HepG2 (cell line): Measurements from ENCODE around the gene TULP3. TPM values are rescaled to one million over a fixed set of nuclear protein-coding genes. Genes with fewer than 3 reads are reported as not detected.
A peak's percentile ranks its signal among the peaks of the same experiment; 100 is the strongest.

Source experiments
- ADNP ChIP-seq: sonication (generic); formaldehyde crosslinking; IDR thresholded peaks from 2 replicates; pipeline ENCODE4 v1.4.0; 2020; ENCODE audit warnings: missing genetic modification reagents
- ARID5B ChIP-seq: IDR thresholded peaks from 2 replicates; pipeline ENCODE4 v1.4.0; 2020; ENCODE audit warnings: mild to moderate bottlenecking, missing genetic modification reagents
- ATAD3A ChIP-seq: sonication (generic); formaldehyde crosslinking; IDR thresholded peaks from 2 replicates; pipeline ENCODE4 v1.4.0; 2020; ENCODE audit warnings: missing genetic modification reagents
- EED ChIP-seq: sonication (generic); formaldehyde crosslinking; IDR thresholded peaks from 2 replicates; pipeline ENCODE4 v1.5.0; 2020; ENCODE audit warnings: mild to moderate bottlenecking, missing genetic modification reagents
- ERF ChIP-seq: IDR thresholded peaks from 2 replicates; pipeline ENCODE4 v1.6.1; 2018; ENCODE audit warnings: missing biosample characterization, missing genetic modification reagents
- HES4 ChIP-seq: sonication (generic); formaldehyde crosslinking; IDR thresholded peaks from 2 replicates; pipeline ENCODE4 v1.9.0; 2021; ENCODE audit warnings: mild to moderate bottlenecking, missing genetic modification reagents, borderline replicate concordance
- IRF1 ChIP-seq: sonication (generic); formaldehyde crosslinking; IDR thresholded peaks from 2 replicates; pipeline ENCODE4 v1.4.0; 2020; ENCODE audit warnings: low read depth, mild to moderate bottlenecking, missing genetic modification reagents
- JDP2 ChIP-seq: sonication (generic); formaldehyde crosslinking; IDR thresholded peaks from 2 replicates; pipeline ENCODE4 v1.8.1; 2022; ENCODE audit warnings: missing genetic modification reagents, borderline replicate concordance
- JUND ChIP-seq: sonication (generic); formaldehyde crosslinking; IDR thresholded peaks from 2 replicates; pipeline ENCODE4 v1.8.0; 2022; ENCODE audit warnings: mild to moderate bottlenecking, missing genetic modification reagents
- KDM3A ChIP-seq: IDR thresholded peaks from 2 replicates; pipeline ENCODE4 v1.6.1; 2018; ENCODE audit warnings: low read depth, missing compliant biosample characterization
- KLF15 ChIP-seq: sonication (generic); formaldehyde crosslinking; IDR thresholded peaks from 2 replicates; pipeline ENCODE4 v1.8.1; 2023; ENCODE audit warnings: borderline replicate concordance, mild to moderate bottlenecking, inconsistent platforms, missing genetic modification reagents, mixed read lengths
- MAFK ChIP-seq, 2 experiments: IDR thresholded peaks in 1 of 2; conservative IDR thresholded peaks in 1 of 2; 2 replicates each; pipeline ENCODE4 v1.6.1; 2011; ENCODE audit warnings: improper control_type of control experiment in 2 of 2, low read length in 2 of 2
- POGZ ChIP-seq: sonication (generic); formaldehyde crosslinking; IDR thresholded peaks from 2 replicates; pipeline ENCODE4 v1.4.0; 2020; ENCODE audit warnings: mild to moderate bottlenecking, missing genetic modification reagents
- RBM22 ChIP-seq: fragments of 200-400 bp; formaldehyde crosslinking; optimal IDR thresholded peaks from 2 replicates; pipeline ENCODE3; 2017; ENCODE audit warnings: mild to moderate bottlenecking, low read length, moderate library complexity
- SIN3A ChIP-seq: IDR thresholded peaks from 2 replicates; pipeline ENCODE4 v1.6.1; 2011; ENCODE audit warnings: low read depth, mild to moderate bottlenecking, control low read depth, low read length, borderline replicate concordance
- SOX5 ChIP-seq: IDR thresholded peaks from 2 replicates; pipeline ENCODE4 v1.6.1; 2016; ENCODE audit warnings: borderline replicate concordance
- TFDP2 ChIP-seq: sonication (generic); formaldehyde crosslinking; IDR thresholded peaks from 2 replicates; pipeline ENCODE4 v1.4.0; 2020; ENCODE audit warnings: missing genetic modification reagents
- ZBTB3 ChIP-seq: sonication (generic); formaldehyde crosslinking; IDR thresholded peaks from 2 replicates; pipeline ENCODE4 v1.4.0; 2020; ENCODE audit warnings: low read depth, mild to moderate bottlenecking, moderate library complexity, missing genetic modification reagents, borderline replicate concordance
- ZKSCAN5 ChIP-seq: sonication (generic); formaldehyde crosslinking; IDR thresholded peaks from 2 replicates; pipeline ENCODE4 v1.5.1; 2020; ENCODE audit warnings: mild to moderate bottlenecking, missing genetic modification reagents
- ZNF282 ChIP-seq: fragments of 450-650 bp; IDR thresholded peaks from 2 replicates; pipeline ENCODE4 v1.6.1; 2018; ENCODE audit not compliant: partially characterized antibody
- ZNF329 ChIP-seq: sonication (generic); formaldehyde crosslinking; IDR thresholded peaks from 2 replicates; pipeline ENCODE4 v1.9.0; 2021; ENCODE audit warnings: low read depth, mild to moderate bottlenecking, missing genetic modification reagents
- ZNF343 ChIP-seq: sonication (generic); formaldehyde crosslinking; IDR thresholded peaks from 2 replicates; pipeline ENCODE4 v1.4.0; 2020; ENCODE audit warnings: mild to moderate bottlenecking, missing genetic modification reagents
- ZSCAN21 ChIP-seq: sonication (generic); formaldehyde crosslinking; IDR thresholded peaks from 2 replicates; pipeline ENCODE4 v1.8.0; 2022; ENCODE audit warnings: mild to moderate bottlenecking, missing genetic modification reagents, moderate library complexity, borderline replicate concordance
- polyA plus RNA-seq, 8 experiments: library from polyadenylated mRNA; depleted of rRNA in 3 of 8; stranded (reverse) in 7 of 8; unstranded in 1 of 8; fragments of >200 nt; fragmentation: Illumina TruSeq in 4 of 8; extraction: Trizol in 4 of 8; gene quantifications; 2 replicates each; pipeline versions ENCODE4 v1.2.1 to v1.2.3, GENCODE V29; 2011 to 2016; ENCODE audit warnings: low read depth in 4 of 8, missing spikeins in 1 of 8, mixed read lengths in 1 of 8; ENCODE audit not compliant: insufficient read depth in 1 of 8
- total RNA-seq, 5 experiments: library from RNA; depleted of rRNA; stranded (reverse); fragments of >200 nt; fragmentation: Illumina TruSeq; extraction: Trizol; gene quantifications; 2 replicates each; pipeline ENCODE4 v1.2.3, GENCODE V29; 2016; ENCODE audit warnings: low read depth in 1 of 5

Gene TULP3
- total and polyA plus RNA-seq, 2 of the 13 experiments (the other 11 are each of a cell fraction or from before 2014, with no cell fraction given): 11.2 to 13.2 TPM

GRCh38 chr12:2959192-2959504 is 68.5 kb downstream of the TULP3 start, which contains the start of gene TEAD4 (continued):
- no peak for TF ChIP-seq ZNF329 (CRISPR knock-in tag)
- TF ChIP-seq SIN3A: 0 out of 2 replicates have a peak, but pooled peaks have one; percentile 39
- no peak for TF ChIP-seq EED
- peak; percentile 42; the same call in 1 of the 2 replicates for TF ChIP-seq HES4 (CRISPR knock-in tag)
- TF ChIP-seq JUND (CRISPR knock-in tag): no peak
- no peak for TF ChIP-seq IRF1 (CRISPR knock-in tag)
- TF ChIP-seq KDM3A (CRISPR knock-in tag): no peak
- no peak for TF ChIP-seq POGZ (CRISPR knock-in tag)
- TF ChIP-seq ZNF343 (CRISPR knock-in tag): peak; percentile 14; the same call in 1 of the 2 replicates
- no peak for TF ChIP-seq KLF15 (CRISPR knock-in tag)
- no peak; the same call in 1 of the 2 replicates for TF ChIP-seq ZBTB3 (CRISPR knock-in tag)
- TF ChIP-seq ZKSCAN5 (CRISPR knock-in tag): no peak
- TF ChIP-seq ZSCAN21: peak; percentile 57; the same call in 1 of the 2 replicates
- no peak; the same call in 1 of the 2 replicates for TF ChIP-seq JDP2 (CRISPR knock-in tag)
- no peak for TF ChIP-seq ADNP (CRISPR knock-in tag)
- peak; percentile 55; the same call in 1 of the 2 replicates for TF ChIP-seq SOX5
- no peak; the same call in 1 of the 2 replicates for TF ChIP-seq ERF (CRISPR knock-in tag)
- no peak for TF ChIP-seq ZNF282
- TF ChIP-seq ATAD3A (CRISPR knock-in tag): no peak
- TF ChIP-seq TFDP2 (CRISPR knock-in tag): peak; percentile 85
- TF ChIP-seq ARID5B (CRISPR knock-in tag): peak; percentile 39; the same call in 1 of the 2 replicates
- TF ChIP-seq MAFK (conservative IDR thresholded peaks at IDR 0.05 in 1 of 2, IDR thresholded peaks at IDR 0.05 in 1 of 2; ENCODE audit: low read length in 2 of 2): no peak
- no peak for TF ChIP-seq RBM22
